ENCODE data around the gene MYH7.

DNA sequence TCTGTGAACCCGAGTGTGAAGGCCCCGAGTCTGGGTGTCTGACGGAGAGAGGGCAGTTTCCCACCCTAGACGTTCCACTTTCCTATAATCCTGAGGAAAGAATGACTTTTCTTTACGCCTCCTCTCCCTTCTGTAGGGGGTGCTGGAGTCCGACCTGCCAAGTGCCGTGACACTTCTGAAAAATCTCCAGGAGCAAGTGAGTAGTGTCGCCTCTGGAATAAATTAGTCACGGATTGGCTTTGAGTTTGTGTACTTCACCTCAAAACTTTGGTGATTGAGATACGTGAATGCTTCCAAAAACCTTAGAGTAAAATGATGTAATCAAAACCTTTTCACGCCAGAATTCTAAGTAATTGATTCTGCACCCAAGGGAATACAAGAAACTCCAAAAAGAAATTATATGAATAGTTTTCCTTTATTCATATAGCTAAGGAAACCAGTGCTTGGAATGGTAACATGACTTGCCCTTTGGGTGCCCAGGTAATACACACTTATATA, 34.5 kb upstream of the MYH7 start:
- TF ChIP-seq EZH2 (IDR thresholded peaks at IDR 0.05) (no peak), POLR2AphosphoS5 (IDR thresholded peaks at IDR 0.05; ENCODE audit: borderline replicate concordance, low read depth, low read length) (no peak), FOXP2 (optimal IDR thresholded peaks at IDR 0.05; ENCODE audit: control extremely low read depth, extremely low read length, insufficient read depth) (no peak)

All from SK-N-MC (cell line).